WTC11 (cell line): Measurements from ENCODE around the gene ACYP2. TPM values are rescaled to one million over a fixed set of nuclear protein-coding genes. Genes with fewer than 3 reads are reported as not detected.

Experiments used
- ATAC-seq: fragments of 200-7000 bp; cut with Tn5 transposase; 2 replicates; pipeline ENCODE4 v1.10.0; 2021; ENCODE audit warnings: mild to moderate bottlenecking, moderate library complexity
- CTCF ChIA-PET: fragments of 300-600 bp; sonication (Branson Sonifier 250); formaldehyde crosslinking; loops from one replicate; lab custom pipeline; 2021; ENCODE audit warnings: antibody characterized with exemption; lab: Charles Lee
- POLR2A ChIA-PET: fragments of 350-600 bp; sonication (Branson Sonifier 250); formaldehyde crosslinking; loops from one replicate; lab custom pipeline; 2021; ENCODE audit warnings: antibody characterized with exemption; lab: Charles Lee
- DNase-seq: peaks from one replicate; pipeline ENCODE4 v3.0.0; 2021; ENCODE audit warnings: low spot score
- H3K27ac Mint-ChIP-seq: 2 replicates; pipeline ENCODE4 v1.8.0; 2021; ENCODE audit warnings: mixed read lengths
- H3K27me3 Mint-ChIP-seq: 2 replicates; pipeline ENCODE4 v1.8.0; 2021; ENCODE audit warnings: low read depth, mild to moderate bottlenecking, moderate library complexity, mixed read lengths
- H3K36me3 Mint-ChIP-seq: 2 replicates; pipeline ENCODE4 v1.8.0; 2021; ENCODE audit warnings: mixed read lengths
- H3K4me1 Mint-ChIP-seq: 2 replicates; pipeline ENCODE4 v1.8.0; 2022; ENCODE audit warnings: mixed read lengths
- H3K4me3 Mint-ChIP-seq: 2 replicates; pipeline ENCODE4 v1.8.0; 2021; ENCODE audit warnings: mild to moderate bottlenecking, moderate library complexity, mixed read lengths
- H3K9me3 Mint-ChIP-seq: 2 replicates; pipeline ENCODE4 v1.8.0; 2021; ENCODE audit warnings: mixed read lengths
- ARID4B ChIP-seq: sonication (generic); formaldehyde crosslinking; IDR thresholded peaks from 2 replicates; pipeline ENCODE4 v1.8.0; 2023; ENCODE audit warnings: missing genetic modification reagents, mild to moderate bottlenecking, borderline replicate concordance
- ATF1 ChIP-seq: sonication (generic); formaldehyde crosslinking; IDR thresholded peaks from 2 replicates; pipeline ENCODE4 v1.8.1; 2023; ENCODE audit warnings: mild to moderate bottlenecking, moderate library complexity, missing genetic modification reagents
- E2F1 ChIP-seq: sonication (generic); formaldehyde crosslinking; IDR thresholded peaks from 2 replicates; pipeline ENCODE4 v1.8.0; 2022; ENCODE audit warnings: mild to moderate bottlenecking, missing genetic modification reagents
- IRF1 ChIP-seq: sonication (generic); formaldehyde crosslinking; IDR thresholded peaks from 2 replicates; pipeline ENCODE4 v1.8.0; 2023; ENCODE audit warnings: missing genetic modification reagents
- JAZF1 ChIP-seq: fragments of 250-450 bp; sonication (Bioruptor Pico); IDR thresholded peaks from 2 replicates; pipeline ENCODE4 v1.9.0; 2021; ENCODE audit warnings: moderate library complexity, mild to moderate bottlenecking, inconsistent platforms
- JUN ChIP-seq: sonication (generic); formaldehyde crosslinking; IDR thresholded peaks from 2 replicates; pipeline ENCODE4 v1.8.0; 2023; ENCODE audit warnings: mild to moderate bottlenecking, missing genetic modification reagents
- NFE2L1 ChIP-seq: sonication (generic); formaldehyde crosslinking; IDR thresholded peaks from 2 replicates; pipeline ENCODE4 v1.8.1; 2023; ENCODE audit warnings: missing genetic modification reagents
- OVOL2 ChIP-seq: fragments of 250-450 bp; sonication (Bioruptor Pico); IDR thresholded peaks from 2 replicates; pipeline ENCODE4 v1.9.0; 2021; ENCODE audit warnings: mild to moderate bottlenecking, borderline replicate concordance
- PRRX2 ChIP-seq: fragments of 250-450 bp; sonication (Bioruptor Pico); IDR thresholded peaks from 2 replicates; pipeline ENCODE4 v1.8.0; 2021; ENCODE audit warnings: mild to moderate bottlenecking
- SMAD4 ChIP-seq: sonication (generic); formaldehyde crosslinking; IDR thresholded peaks from 2 replicates; pipeline ENCODE4 v1.8.0; 2022; ENCODE audit warnings: mild to moderate bottlenecking, missing genetic modification reagents
- SOX15 ChIP-seq: fragments of 250-450 bp; sonication (Bioruptor Pico); IDR thresholded peaks from 2 replicates; pipeline ENCODE4 v1.9.0; 2021; ENCODE audit warnings: mild to moderate bottlenecking
- SP1 ChIP-seq: sonication (generic); formaldehyde crosslinking; conservative IDR thresholded peaks from 2 replicates; pipeline ENCODE4 v1.8.1; 2022; ENCODE audit warnings: missing genetic modification reagents
- TCF7 ChIP-seq: sonication (generic); formaldehyde crosslinking; IDR thresholded peaks from 2 replicates; pipeline ENCODE4 v1.8.0; 2022; ENCODE audit warnings: mild to moderate bottlenecking, low read depth, missing genetic modification reagents, moderate library complexity
- TP53 ChIP-seq: sonication (generic); formaldehyde crosslinking; IDR thresholded peaks from 2 replicates; pipeline ENCODE4 v1.8.1; 2023; ENCODE audit warnings: mild to moderate bottlenecking, missing genetic modification reagents
- USF2 ChIP-seq: sonication (generic); formaldehyde crosslinking; IDR thresholded peaks from 2 replicates; pipeline ENCODE4 v1.8.1; 2023; ENCODE audit warnings: mild to moderate bottlenecking, missing genetic modification reagents, moderate library complexity
- ZNF219 ChIP-seq: sonication (generic); formaldehyde crosslinking; IDR thresholded peaks from 2 replicates; pipeline ENCODE4 v1.8.0; 2023; ENCODE audit warnings: missing genetic modification reagents, mild to moderate bottlenecking, borderline replicate concordance
- ZNF281 ChIP-seq: sonication (generic); formaldehyde crosslinking; IDR thresholded peaks from 2 replicates; pipeline ENCODE4 v1.8.0; 2023; ENCODE audit warnings: mild to moderate bottlenecking, missing genetic modification reagents
- total RNA-seq: library from RNA; stranded (reverse); gene quantifications from 3 replicates; pipeline ENCODE4 v1.2.3, GENCODE V29; 2021

The ACYP2 gene
- total RNA-seq, 1 experiment from 2014 or later = 4.4 TPM

- TF ChIP-seq ARID4B (CRISPR knock-in tag) = no peak
- no peak for TF ChIP-seq IRF1 (CRISPR knock-in tag)
- no peak for TF ChIP-seq JUN
- no peak for TF ChIP-seq SMAD4 (CRISPR knock-in tag)
- no peak for TF ChIP-seq JAZF1 (CRISPR knock-in tag)
- TF ChIP-seq NFE2L1 (CRISPR knock-in tag) = no peak
- no peak for TF ChIP-seq OVOL2 (CRISPR knock-in tag)
Measured at GRCh38 chr2:54330926-54331835, 215.8 kb downstream of the ACYP2 start (continued).

- POLR2A ChIA-PET = no interaction called here
- no peak for ATAC-seq
- no peak overlapping the region for H3K4me3 Mint-ChIP-seq
Measured at GRCh38 chr2:54332386-54332785, 217.0 kb downstream of the ACYP2 start.

GRCh38 chr2:54336136-54336976 lies 220.9 kb downstream of the ACYP2 start:
- no peak overlapping the region for H3K27ac Mint-ChIP-seq
- peaks cover 1% of the 10 kb centered on the region for H3K4me1 Mint-ChIP-seq
- peaks cover 13% of the 10 kb centered on the region for H3K27me3 Mint-ChIP-seq
- H3K9me3 Mint-ChIP-seq = no peaks in the 10 kb centered on the region
- DNase-seq (no peak), ATAC-seq (no peak)
- CTCF ChIA-PET = interaction anchor here (1.0 kb wide), 1 partner anchor 160 kb away, joined by 4 read pairs; no protein-coding TSS in a partner anchor
- POLR2A ChIA-PET = no interaction called here
- no peaks in the 10 kb centered on the region for H3K36me3 Mint-ChIP-seq
- no peak overlapping the region for H3K4me3 Mint-ChIP-seq
- TF ChIP-seq ZNF281 (CRISPR knock-in tag) (no peak), SP1 (CRISPR knock-in tag) (no peak), TP53 (CRISPR knock-in tag) (no peak), SOX15 (CRISPR knock-in tag) (no peak), TCF7 (CRISPR knock-in tag) (no peak), ATF1 (no peak)

More at GRCh38 chr2:54332386-54332785, 217.0 kb downstream of the ACYP2 start:
- Mint-ChIP-seq H3K9me3 (no peaks in the 10 kb centered on the region), H3K36me3 (no peaks in the 10 kb centered on the region), H3K27ac (no peak overlapping the region), H3K27me3 (peaks cover 38% of the 10 kb centered on the region), H3K4me1 (peaks cover 10% of the 10 kb centered on the region)
- no peak for TF ChIP-seq USF2 (CRISPR knock-in tag)
- no peak for TF ChIP-seq E2F1
- TF ChIP-seq ZNF219 (CRISPR knock-in tag) = no peak
- TF ChIP-seq ATF1 = no peak
- TF ChIP-seq PRRX2 (CRISPR knock-in tag) = no peak
- no peak for DNase-seq
- CTCF ChIA-PET = no interaction called here
